Tibial nerve (tissue), 4 donors: Measurements from ENCODE around the gene DUS2. TPM values are rescaled to one million over a fixed set of nuclear protein-coding genes. Genes with fewer than 3 reads are reported as not detected.
A peak's percentile ranks its signal among the peaks of the same experiment; 100 is the strongest.

ENCODE experiments used
- DNase-seq, 2 donors: peaks; one replicate each; pipeline ENCODE4 v3.0.0-alpha.2; 2019; ENCODE audit warnings: low spot score in 2 of 2
- H3K27ac ChIP-seq, 4 donors: fragments of 200-600 bp; sonication (generic) in 3 of 4; one replicate each; pipeline ENCODE4 v1.5.1; 2017 to 2019; ENCODE audit warnings: mild to moderate bottlenecking in 1 of 4
- H3K27me3 ChIP-seq, 2 donors: fragments of 200-600 bp; sonication (generic) in 1 of 2; one replicate each; pipeline versions ENCODE4 v1.5.1 to v1.6.0; 2017 to 2019
- H3K36me3 ChIP-seq, 3 donors: fragments of 200-600 bp; sonication (generic); one replicate each; pipeline ENCODE4 v1.5.1; 2018 to 2019
- H3K4me1 ChIP-seq, 4 donors: fragments of 200-600 bp; sonication (generic) in 3 of 4; one replicate each; pipeline ENCODE4 v1.5.1; 2017 to 2019
- H3K4me3 ChIP-seq, 4 donors: fragments of 200-600 bp; sonication (generic) in 3 of 4; one replicate each; pipeline ENCODE4 v1.5.1; 2017 to 2019; ENCODE audit warnings: mild to moderate bottlenecking in 1 of 4, moderate library complexity in 1 of 4
- H3K9me3 ChIP-seq, 4 donors: fragments of 200-600 bp; sonication (generic) in 3 of 4; one replicate each; pipeline ENCODE4 v1.5.1; 2017 to 2019
- EP300 ChIP-seq, 2 donors: sonication (generic); formaldehyde crosslinking; IDR thresholded peaks; one replicate each; pipeline ENCODE4 v1.6.1; 2017; ENCODE audit warnings: antibody characterized with exemption in 2 of 2, mild to moderate bottlenecking in 1 of 2
- POLR2A ChIP-seq, 2 donors: fragments of 450-650 bp; IDR thresholded peaks; one replicate each; pipeline ENCODE4 v1.6.1; 2017; ENCODE audit warnings: antibody characterized with exemption in 2 of 2, mild to moderate bottlenecking in 2 of 2, moderate library complexity in 2 of 2
- WGBS, 2 donors: methylation state at CpG; one replicate each; pipeline ENCODE4 v1.1.5; 2018; 5-methylcytosine and 5-hydroxymethylcytosine counted together
- total RNA-seq, 4 donors: library from RNA; depleted of rRNA; stranded (reverse); fragments of >200 nt; gene quantifications; one replicate each; pipeline ENCODE4 v1.1.0, GENCODE V29; 2016
- TF ChIP-seq, protein P1 (sequence below), 5 experiments: fragments of 200-600 bp in 3 of 5; fragments of 450-650 bp in 2 of 5; sonication (generic) in 3 of 5; IDR thresholded peaks; one replicate each; pipeline ENCODE4 v1.5.1; 2016 to 2019; ENCODE audit warnings: antibody characterized with exemption in 5 of 5, mild to moderate bottlenecking in 3 of 5, moderate library complexity in 2 of 5

Gene DUS2
- total RNA-seq, 4 donors from 2014 or later = 4.7 to 31.2 (median 15.4) TPM

- peaks cover 0 to 46% (median 29%) of the 10 kb centered on the region in 4 donors for H3K4me1 ChIP-seq
- TF ChIP-seq EP300 (IDR thresholded peaks at IDR 0.05) = no peak
- no peak for TF ChIP-seq POLR2A (IDR thresholded peaks at IDR 0.05)
- TF ChIP-seq, protein P1, sequence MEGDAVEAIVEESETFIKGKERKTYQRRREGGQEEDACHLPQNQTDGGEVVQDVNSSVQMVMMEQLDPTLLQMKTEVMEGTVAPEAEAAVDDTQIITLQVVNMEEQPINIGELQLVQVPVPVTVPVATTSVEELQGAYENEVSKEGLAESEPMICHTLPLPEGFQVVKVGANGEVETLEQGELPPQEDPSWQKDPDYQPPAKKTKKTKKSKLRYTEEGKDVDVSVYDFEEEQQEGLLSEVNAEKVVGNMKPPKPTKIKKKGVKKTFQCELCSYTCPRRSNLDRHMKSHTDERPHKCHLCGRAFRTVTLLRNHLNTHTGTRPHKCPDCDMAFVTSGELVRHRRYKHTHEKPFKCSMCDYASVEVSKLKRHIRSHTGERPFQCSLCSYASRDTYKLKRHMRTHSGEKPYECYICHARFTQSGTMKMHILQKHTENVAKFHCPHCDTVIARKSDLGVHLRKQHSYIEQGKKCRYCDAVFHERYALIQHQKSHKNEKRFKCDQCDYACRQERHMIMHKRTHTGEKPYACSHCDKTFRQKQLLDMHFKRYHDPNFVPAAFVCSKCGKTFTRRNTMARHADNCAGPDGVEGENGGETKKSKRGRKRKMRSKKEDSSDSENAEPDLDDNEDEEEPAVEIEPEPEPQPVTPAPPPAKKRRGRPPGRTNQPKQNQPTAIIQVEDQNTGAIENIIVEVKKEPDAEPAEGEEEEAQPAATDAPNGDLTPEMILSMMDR (IDR thresholded peaks at IDR 0.05) = no peak
- no peaks in the 10 kb centered on the region for H3K9me3 ChIP-seq
- WGBS, 2 donors = 95 to 97% methylated on average over 3 of the region's 3 CpGs
- H3K27me3 ChIP-seq = no peaks in the 10 kb centered on the region
- DNase-seq = no peak
- H3K27ac ChIP-seq = peak overlapping the region in 1 of 4 donors; percentile 14
- H3K36me3 ChIP-seq = peaks cover 0 to 71% (median 0%) of the 10 kb centered on the region in 3 donors
- H3K4me3 ChIP-seq = no peak overlapping the region
These were observed 52.9 kb downstream of the DUS2 start for GRCh38 chr16:68075980-68076379.

DNA sequence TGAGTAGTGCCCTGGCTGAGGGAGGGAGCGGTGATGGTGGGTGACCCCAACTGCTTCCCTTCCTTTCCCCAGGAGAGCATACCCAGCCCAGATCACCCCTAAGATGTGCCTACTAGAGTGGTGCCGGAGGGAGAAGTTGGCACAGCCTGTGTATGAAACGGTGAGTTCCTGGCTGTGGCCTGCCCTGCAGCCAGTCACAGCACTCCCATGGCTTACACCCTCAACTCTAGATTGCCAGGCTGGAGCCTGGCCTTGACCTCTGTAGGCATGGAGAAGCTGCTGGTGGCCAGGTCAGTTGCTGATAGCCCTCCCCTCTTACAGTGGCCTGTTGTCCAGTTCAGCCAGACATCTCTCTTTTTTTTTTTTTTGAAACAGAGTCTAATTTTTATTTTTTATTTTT is 53.5 kb downstream of the DUS2 start:
- DNase-seq = no peak
- H3K36me3 ChIP-seq = peaks cover 0 to 65% (median 0%) of the 10 kb centered on the region in 3 donors
- 85 to 100% methylated on average over 3 of the region's 3 CpGs for WGBS, 2 donors

DNA sequence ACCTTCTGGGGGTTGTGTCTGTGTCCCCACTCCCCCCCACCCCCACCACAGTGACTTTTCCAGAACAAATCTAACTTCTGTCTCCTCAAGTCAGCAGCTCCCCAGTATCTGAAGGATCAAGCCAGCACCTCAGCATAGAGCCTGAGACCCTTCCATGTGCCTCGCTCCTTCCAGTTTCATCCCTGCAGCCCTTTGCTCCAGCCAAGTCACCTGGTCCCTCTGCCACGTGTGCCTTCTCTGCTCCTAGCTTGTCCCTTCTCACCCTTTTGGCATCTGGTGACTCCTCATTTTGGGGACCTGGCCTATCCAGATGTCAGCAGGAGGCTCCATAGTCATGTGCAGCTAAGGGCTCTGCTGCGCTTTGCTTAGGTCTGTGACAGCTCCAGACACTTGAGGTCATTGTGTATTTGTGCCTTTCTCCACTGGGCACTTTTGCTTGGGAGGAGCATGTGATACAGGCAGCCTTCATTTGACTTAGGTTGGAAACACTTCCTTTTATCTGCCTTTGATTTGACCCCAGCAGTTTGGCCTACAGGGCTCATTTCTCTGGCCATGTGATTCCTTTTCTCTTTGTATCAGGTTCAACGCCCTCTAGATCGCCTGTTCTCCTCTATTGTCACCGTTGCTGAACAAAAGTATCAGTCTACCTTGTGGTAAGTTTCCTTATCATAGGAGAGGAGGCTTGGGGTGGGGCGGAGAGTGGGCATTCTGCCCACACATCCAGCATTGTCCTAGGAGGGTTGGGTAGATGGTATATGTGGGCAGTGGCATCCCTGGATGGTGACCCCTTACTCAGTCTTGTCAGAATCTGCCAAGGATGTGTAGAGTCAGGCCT is 55.0 kb downstream of the DUS2 start:
- Histone ChIP-seq H3K36me3 (peaks cover 0 to 49% (median 0%) of the 10 kb centered on the region in 3 donors), H3K27me3 (no peaks in the 10 kb centered on the region), H3K27ac (peak overlapping the region in 3 of 4 donors; percentile 80 to 100 (median 91)), H3K9me3 (no peaks in the 10 kb centered on the region), H3K4me3 (no peak overlapping the region), H3K4me1 (peaks cover 0 to 50% (median 38%) of the 10 kb centered on the region in 4 donors)
- TF ChIP-seq, protein P1 (IDR thresholded peaks at IDR 0.05) = no peak
- TF ChIP-seq EP300 (IDR thresholded peaks at IDR 0.05) = no peak
- no peak for TF ChIP-seq POLR2A (IDR thresholded peaks at IDR 0.05)
- WGBS, 2 donors = 81 to 88% methylated on average over 7 of the region's 7 CpGs
- DNase-seq = no peak

More for the DNA sequence above, 53.5 kb downstream of the DUS2 start:
- H3K4me1 ChIP-seq = peaks cover 0 to 48% (median 34%) of the 10 kb centered on the region in 4 donors
- H3K27me3 ChIP-seq = no peaks in the 10 kb centered on the region
- no peak overlapping the region for H3K4me3 ChIP-seq
- H3K27ac ChIP-seq = no peak overlapping the region
- TF ChIP-seq, protein P1 (IDR thresholded peaks at IDR 0.05) = no peak
- TF ChIP-seq EP300 (IDR thresholded peaks at IDR 0.05) (no peak), POLR2A (IDR thresholded peaks at IDR 0.05) (no peak)
- no peaks in the 10 kb centered on the region for H3K9me3 ChIP-seq

GRCh38 chr16:68078701-68079375 is 55.8 kb downstream of the DUS2 start:
- Histone ChIP-seq H3K27me3 (no peaks in the 10 kb centered on the region), H3K4me1 (peaks cover 0 to 57% (median 46%) of the 10 kb centered on the region in 4 donors)

More at GRCh38 chr16:68078701-68079375, 55.8 kb downstream of the DUS2 start:
- Histone ChIP-seq H3K36me3 (peaks cover 0 to 44% (median 0%) of the 10 kb centered on the region in 3 donors), H3K9me3 (no peaks in the 10 kb centered on the region), H3K27ac (peak overlapping the region in 3 of 4 donors; percentile 80 to 100 (median 91)), H3K4me3 (no peak overlapping the region)
- TF ChIP-seq EP300 (IDR thresholded peaks at IDR 0.05) (no peak), POLR2A (IDR thresholded peaks at IDR 0.05) (no peak)
- TF ChIP-seq, protein P1 (IDR thresholded peaks at IDR 0.05) = no peak
- WGBS, 2 donors = 91% methylated on average over 6 to 8 of the region's 8 CpGs
- no peak for DNase-seq
